CD4-positive, alpha-beta T cell treated with Interleukin-4 for 4 hours (primary cell): ENCODE data around the gene FGF4.
"Not testable (repeated sequence)": the region's sequence is repeated elsewhere in the genome, so short reads cannot be mapped to it uniquely, and the experiment has no call there.

Source experiments
- DNase-seq: peaks from one replicate; pipeline ENCODE4 v3.0.0-alpha.2; 2020

FGF4 gene

GRCh38 chr11:69771466-69771865, 3.7 kb downstream of the FGF4 start:
- no peak for DNase-seq

GRCh38 chr11:69770540-69770939, 4.6 kb downstream of the FGF4 start:
- no peak for DNase-seq

DNA sequence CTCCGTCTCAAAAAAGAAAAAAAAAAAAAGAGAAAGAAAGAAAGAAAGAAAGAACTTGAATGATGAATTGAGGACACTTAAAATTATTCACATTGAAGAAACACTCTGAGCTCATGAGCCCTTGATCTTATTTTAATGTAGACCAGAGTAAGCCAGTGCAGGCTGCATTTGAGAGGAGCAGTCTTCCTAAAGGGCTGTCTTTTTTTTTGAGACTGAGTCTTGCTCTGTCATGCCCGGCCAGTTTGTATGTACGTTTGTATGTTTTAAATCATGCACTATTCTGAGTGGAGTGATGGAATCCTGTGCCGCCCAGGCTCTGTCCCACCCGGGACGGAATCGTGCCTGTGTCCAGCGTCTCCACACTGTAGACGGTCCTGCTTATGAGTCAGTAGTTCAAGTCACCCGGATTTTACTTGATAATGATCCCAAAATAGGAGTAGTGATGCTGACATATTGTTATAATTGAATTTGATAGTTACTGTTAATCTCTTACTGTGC, 9.6 kb downstream of the FGF4 start:
- no peak for DNase-seq

DNA sequence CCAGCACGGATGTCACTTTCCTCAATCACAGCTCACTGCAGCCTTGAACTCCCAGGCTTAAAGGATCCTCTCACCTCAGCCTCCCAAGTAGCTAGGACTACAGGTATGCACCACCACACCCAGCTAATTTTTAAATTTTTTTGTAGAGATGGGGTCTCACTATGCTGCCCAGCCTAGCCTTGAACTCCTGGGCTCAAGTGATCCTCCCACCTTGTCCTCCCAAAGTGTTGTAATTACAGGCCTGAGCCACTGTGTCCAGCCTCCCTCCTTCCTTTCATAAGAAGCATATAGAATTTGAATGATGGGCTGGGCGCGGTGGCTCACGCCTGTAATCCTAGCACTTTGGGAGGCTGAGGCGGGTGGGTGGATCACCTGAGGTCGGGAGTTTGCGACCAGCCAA, 10.2 kb downstream of the FGF4 start:
- not testable (repeated sequence) for DNase-seq

DNA sequence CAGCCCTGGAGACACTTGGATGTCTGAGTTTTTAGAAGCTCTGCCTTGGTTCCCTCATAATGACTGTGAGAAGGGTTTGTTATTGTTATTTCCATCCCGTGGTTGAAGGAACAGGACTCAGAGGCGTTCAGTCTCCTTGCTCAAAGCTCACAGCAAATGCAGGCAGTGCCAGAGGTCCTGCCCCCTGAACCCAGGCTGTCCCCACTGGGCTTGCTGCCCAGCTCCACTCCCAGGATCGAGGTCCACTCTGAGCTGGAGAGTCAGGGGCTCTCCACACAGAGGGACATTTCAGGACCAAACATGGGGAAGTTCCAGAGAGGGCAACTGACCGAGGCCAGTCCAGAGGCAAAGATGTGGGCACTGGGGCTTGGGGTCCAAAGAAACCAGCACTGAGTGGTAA, 14.8 kb downstream of the FGF4 start:
- DNase-seq, result no peak

DNA sequence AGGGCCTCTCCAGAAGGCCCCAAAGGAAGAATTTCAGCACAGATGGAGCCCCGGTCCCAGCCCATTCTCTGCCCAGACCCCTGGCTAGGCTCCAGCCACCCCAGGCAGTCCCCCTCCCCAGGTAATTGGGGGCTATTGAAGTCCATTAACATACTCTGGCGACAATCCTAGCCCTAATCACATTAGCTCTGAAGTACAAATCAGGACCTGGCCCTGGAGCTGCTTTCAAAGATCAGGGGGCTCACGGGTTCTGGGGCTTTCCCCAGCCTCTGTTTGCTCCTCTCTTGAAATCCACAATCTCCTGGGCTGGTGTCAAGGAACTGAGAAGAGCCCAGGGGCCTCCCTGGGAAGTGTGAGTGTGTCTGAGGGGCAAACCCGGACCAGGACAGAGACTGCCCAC, 22.3 kb downstream of the FGF4 start:
- DNase-seq, result no peak

DNA sequence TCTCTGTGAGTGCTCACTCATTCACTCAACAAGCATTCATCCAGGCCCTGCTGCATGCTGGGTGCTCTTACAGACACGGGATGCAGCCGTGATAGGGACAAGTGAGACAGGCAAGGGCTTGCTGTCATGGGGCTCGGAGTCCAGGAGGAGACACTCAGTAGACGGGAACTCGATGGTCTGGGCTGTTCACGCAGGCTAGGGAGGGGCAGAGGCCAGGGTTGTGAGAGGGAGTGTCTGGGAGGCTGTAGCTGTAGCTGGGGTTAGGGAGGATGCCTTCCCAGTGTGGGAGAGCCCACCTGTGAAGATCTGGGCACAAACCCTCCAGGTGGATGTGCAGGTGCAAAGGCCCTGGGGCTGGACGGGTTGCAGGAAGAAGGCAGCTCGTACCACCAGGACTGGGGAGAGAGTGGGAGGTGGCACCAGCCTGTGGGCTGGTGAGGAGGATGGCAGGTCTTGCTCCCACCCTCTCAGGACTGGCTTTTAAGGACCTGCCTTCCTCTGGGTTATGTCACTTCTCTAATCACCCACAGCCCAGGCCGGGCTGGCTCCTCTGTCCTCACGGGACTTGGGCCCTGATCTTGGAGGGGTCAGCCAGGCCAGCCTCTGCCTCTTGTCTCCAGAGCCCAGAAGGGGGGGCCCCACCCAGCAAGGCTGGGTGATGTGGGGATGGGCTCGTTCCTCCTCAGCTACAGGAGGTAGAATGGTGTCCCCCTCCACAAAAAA, 24.1 kb downstream of the FGF4 start:
- no peak for DNase-seq

DNA sequence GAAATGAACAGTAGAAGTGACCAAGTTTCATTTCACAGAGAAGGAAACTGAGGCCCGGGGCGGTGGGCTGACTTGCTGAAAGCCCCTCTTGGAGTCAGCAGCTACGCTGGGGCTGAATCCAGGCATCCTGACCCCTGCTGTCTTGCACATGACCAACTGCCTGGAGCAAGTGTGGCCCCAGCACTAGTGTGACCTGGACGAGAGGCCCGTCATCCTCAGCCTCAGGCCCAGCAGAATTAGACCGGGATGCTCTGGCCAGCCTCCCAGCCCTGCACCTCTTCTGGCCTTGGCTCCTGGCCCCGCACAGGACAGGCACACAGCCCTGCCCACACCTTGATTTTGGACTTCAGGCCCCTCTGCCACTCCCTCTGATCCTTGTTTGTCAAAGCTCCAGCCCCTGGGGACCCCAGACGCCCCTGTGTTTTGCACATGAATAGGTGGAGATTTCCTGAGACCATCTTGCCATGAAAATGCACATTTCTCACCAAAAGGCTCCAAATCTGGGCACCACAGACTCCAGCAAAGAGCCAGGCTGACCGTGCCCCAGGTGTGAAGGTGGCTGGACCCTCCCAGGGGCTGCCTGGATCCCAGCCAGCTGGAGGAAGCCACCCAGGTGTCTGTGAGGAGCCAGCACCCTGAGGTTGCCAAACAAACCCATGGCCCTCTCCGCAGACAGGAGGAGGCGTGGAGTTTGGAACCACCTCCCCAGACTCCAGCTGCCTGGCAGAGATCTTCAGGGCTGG, 24.9 kb downstream of the FGF4 start:
- no peak for DNase-seq

GRCh38 chr11:69748637-69749036, 26.5 kb downstream of the FGF4 start:
- DNase-seq, result no peak

GRCh38 chr11:69746752-69747742, 28.1 kb downstream of the FGF4 start:
- no peak for DNase-seq

GRCh38 chr11:69746140-69746539, 29.0 kb downstream of the FGF4 start:
- DNase-seq, result no peak

- DNase-seq, result no peak
These were observed 29.9 kb downstream of the FGF4 start for GRCh38 chr11:69745201-69745600.

DNA sequence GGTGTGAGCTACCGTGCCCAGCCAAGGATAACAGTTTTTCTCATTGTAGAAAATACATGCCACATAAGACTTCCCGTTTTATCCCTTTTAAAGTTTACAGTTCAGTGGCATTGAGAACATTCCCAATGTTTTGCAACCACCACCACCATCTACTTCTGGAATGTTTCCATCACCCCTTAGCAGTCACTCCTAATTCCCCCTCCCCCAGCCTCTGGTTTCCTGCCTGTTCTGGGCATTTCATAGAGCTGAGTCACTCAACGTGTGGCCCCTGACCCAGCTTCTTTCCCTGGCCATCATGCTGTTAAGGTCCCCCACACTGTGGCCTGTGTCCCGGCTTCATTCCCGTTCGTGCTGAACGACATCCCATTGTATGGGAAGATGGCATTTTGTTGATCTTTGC, 30.7 kb downstream of the FGF4 start:
- DNase-seq, result no peak

- DNase-seq, result no peak
These were observed 40.3 kb downstream of the FGF4 start for GRCh38 chr11:69734841-69735240.

DNA sequence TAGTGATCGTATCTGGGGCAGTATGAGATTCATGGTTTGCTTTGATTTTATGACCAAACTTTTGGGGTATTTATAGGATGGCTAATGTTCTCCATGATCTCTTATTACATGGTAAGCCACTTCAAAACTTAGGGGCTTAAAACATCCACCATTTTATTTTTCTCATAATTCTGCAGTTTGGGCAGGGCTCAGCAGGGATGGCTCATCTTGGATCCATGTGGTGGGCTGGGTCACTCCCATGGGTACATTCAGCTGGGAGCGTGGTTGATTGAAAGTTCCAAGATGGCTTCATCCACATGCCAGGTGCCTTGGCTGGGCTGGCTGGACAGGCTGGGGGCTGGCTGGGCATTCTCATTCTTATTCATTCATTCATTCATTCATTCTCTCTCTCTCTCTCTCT, 40.8 kb downstream of the FGF4 start:
- DNase-seq, result no peak

- DNase-seq, result no peak
These were observed 42.2 kb downstream of the FGF4 start for GRCh38 chr11:69732910-69733309.

GRCh38 chr11:69731110-69731509, 44.0 kb downstream of the FGF4 start:
- no peak for DNase-seq

- DNase-seq, result no peak
These were observed 44.6 kb downstream of the FGF4 start for GRCh38 chr11:69730500-69730899.

DNA sequence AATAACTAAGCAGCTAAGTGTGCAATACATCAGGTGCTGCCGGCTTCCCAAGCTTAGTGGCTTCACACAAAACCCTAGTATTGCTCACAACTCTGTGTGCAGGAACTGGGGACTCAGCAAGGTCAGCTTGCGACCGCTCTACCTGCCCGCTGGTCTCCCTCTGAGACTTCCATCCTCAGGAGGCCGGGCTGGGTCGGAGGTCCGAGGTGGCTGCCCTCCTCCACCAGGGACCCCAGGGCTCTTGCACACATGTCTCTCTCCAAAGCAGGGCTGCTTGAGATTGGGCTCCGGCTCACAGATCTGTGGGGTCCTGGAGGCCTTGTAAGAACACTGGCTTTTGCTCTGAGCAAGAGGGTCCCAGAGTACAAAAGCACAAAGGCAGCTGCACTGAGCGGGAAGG, 45.9 kb downstream of the FGF4 start:
- DNase-seq, result no peak

DNA sequence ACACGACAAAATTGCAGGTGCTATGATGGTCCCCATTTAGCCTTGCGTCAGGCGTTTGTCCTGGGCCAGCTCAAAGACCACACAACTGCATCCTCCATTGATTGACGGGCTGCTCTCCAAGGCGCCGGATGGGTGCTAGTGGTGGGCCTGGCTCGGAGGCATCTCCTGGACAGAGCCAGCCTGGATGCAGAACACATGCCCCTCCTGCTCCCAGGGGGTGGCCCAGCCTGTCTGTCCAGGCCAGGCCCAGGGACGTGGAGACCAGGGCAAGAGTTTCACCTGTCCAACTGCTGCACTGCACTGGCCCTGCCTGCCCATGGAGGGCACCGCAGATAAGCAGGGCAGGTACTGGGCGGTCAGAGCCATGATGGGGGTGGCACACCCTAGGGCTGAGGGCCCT, 47.9 kb downstream of the FGF4 start:
- no peak for DNase-seq

DNA sequence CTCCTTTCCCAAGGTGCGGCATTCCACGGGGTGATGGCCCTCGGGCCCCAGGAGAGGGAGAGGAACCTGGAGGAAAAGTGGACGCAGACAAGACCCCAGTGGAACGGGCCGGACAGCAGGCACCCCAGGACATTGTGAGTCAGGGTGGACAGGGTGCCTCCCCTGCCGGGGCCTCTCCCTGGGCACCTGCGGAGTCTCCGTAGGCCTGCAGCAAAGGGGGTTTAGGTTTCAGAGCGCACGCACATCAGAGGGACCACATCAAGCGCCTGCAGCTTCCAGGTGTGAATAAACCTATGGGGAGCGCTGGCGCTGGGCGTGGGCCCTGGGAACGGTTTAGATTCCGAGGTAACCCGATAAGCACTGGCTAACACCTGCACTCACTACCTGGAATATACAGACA, 48.7 kb downstream of the FGF4 start:
- DNase-seq, result no peak

GRCh38 chr11:69726019-69726418, 49.1 kb downstream of the FGF4 start:
- no peak for DNase-seq

GRCh38 chr11:69721745-69722144, 53.4 kb downstream of the FGF4 start:
- DNase-seq, result no peak
